ENCODE measurements around the gene TBC1D7.
A peak's percentile ranks its signal among the peaks of the same experiment; 100 is the strongest.

TBC1D7 gene

GRCh38 chr6:13289789-13290318, 38.5 kb downstream of the TBC1D7 start:
- DNase-seq = no peak

GRCh38 chr6:13288969-13289391, 39.4 kb downstream of the TBC1D7 start:
- DNase-seq = no peak

DNA sequence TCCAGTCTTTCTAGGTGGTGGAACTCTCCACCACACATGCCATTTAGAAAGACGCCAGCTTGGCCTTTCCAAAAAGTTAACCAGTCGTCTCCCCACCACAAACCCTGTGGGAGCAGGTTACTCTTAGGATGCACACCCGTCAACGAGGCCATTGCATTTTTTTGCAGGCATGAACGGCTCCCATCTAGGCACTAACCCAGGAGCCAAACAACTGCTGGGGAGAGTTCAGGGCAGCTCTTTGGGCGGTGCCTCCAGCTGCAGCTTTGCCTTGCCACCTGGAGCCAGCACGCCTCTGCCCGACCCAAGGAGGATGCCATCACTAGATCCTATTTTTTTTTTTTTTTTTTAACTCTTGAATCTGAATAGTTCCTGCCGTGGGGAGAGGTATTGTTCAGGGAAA, 39.9 kb downstream of the TBC1D7 start:
- DNase-seq = no peak

DNA sequence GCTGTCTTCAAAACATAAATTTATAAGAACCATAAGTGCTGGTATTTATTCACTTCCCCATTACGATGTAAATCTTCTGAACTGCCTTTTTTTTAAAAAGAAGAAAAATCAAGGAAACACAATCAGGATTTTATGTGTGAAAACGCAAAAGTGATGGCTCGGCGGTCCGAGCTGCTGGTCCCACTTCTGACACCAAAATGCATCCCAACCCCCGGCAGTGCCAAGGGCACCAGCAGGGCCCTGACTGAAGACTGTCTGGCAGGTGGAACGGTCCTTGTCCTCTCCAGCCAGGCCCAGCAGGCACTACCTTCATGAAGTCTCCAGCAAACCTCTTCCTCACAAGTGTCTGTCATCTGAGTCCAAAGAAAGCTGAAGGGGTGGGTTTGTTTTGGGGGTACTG, 41.2 kb downstream of the TBC1D7 start:
- DNase-seq = no peak

GRCh38 chr6:13286181-13286580, 42.2 kb downstream of the TBC1D7 start:
- DNase-seq = no peak

GRCh38 chr6:13285705-13286104, 42.6 kb downstream of the TBC1D7 start:
- no peak for DNase-seq

- no peak for DNase-seq
Measured at GRCh38 chr6:13284646-13285045, 43.7 kb downstream of the TBC1D7 start.

- no peak for DNase-seq
Measured at GRCh38 chr6:13283331-13283730, 45.0 kb downstream of the TBC1D7 start.

DNA sequence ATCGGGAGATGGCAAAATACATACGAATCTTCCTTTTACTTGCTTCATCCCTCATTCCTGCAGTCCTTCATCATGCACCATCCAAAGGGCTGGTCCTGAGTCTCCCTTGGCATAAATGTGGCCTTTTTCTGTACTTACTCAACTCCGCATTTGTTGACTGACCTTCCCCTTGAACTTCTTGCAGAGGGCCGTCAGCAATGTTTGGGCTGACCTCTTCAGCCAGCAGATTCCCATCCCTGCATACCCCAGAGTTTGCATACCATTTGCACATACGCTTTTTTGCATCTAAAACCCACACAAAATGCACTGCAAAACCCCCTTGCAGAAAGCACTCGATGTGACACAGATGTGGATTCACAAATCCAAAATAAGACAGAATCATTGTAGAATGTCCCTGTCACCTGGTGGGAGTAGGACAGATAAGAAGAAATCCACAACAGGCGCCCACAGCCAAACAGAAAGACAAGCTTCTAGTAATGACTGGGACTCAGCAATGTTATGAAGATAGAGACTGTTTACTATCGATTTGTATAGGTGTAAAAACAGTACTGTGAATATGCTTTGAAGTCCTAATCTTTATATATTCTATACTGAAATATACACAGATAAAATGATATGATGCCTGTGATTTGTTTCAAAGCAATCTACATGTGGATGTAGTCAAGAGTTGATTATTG, 45.8 kb downstream of the TBC1D7 start:
- no peak for DNase-seq

GRCh38 chr6:13281686-13282085, 46.7 kb downstream of the TBC1D7 start:
- no peak for DNase-seq

DNA sequence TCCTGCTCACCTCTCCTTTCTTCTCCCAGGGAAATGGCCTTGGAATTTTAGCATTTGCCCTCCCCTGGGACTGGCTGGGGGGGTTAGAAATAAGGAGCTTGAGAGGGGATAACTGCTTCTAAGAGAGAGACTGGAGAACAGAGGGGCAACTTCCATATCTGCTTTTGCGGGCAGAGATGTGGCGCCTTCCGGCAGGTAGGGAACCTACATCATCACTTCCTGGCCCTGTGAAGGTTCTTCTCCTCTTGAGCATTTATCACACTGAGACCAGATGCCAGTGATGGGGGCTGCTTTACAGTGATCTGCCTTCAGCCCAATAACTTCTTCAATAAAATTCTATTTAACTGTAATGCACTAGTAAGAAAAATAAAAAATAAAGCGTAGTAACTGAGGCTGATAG, 48.1 kb downstream of the TBC1D7 start:
- DNase-seq = no peak

DNA sequence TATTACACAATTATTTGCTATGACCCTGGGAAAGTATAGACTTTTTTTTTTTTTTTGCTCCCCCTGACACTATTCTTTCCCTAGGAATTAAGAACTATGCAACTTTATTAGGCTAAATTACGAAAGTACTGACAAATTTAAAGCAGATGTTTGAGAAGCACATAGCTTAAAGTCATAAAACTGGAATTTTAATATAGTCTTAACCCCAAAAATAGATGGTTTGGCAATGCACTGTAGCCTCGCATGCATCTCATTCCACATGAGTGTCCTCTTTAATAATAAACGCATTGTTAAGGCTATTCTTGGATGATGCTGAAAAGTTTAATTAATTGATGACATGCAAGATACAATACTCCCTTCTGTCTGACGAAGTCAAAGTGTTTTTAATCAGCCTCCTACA, 49.3 kb downstream of the TBC1D7 start:
- no peak for DNase-seq

- no peak for DNase-seq
Measured at GRCh38 chr6:13278164-13278563, 50.2 kb downstream of the TBC1D7 start.

DNA sequence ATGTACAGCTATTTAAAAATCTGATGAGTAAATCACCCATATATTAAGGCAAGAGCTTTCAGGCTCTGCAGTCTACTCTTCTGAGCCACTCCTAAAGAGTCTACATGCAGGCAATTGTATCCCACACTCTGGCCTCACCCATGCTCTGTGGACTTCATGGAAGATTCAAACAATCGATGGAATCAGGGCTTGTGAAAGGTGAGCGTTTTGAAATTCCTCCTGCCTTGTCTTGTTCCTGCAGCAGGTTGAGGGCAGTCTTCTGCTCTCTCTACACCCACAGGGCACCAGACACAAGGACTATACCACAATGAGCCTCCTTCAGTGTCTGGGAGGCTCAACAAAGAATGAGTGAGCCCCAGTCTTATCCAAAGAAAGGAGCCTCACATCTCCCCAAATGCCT, 51.1 kb downstream of the TBC1D7 start:
- DNase-seq = no peak

- DNase-seq = no peak
Measured at GRCh38 chr6:13275435-13275989, 52.8 kb downstream of the TBC1D7 start.

DNA sequence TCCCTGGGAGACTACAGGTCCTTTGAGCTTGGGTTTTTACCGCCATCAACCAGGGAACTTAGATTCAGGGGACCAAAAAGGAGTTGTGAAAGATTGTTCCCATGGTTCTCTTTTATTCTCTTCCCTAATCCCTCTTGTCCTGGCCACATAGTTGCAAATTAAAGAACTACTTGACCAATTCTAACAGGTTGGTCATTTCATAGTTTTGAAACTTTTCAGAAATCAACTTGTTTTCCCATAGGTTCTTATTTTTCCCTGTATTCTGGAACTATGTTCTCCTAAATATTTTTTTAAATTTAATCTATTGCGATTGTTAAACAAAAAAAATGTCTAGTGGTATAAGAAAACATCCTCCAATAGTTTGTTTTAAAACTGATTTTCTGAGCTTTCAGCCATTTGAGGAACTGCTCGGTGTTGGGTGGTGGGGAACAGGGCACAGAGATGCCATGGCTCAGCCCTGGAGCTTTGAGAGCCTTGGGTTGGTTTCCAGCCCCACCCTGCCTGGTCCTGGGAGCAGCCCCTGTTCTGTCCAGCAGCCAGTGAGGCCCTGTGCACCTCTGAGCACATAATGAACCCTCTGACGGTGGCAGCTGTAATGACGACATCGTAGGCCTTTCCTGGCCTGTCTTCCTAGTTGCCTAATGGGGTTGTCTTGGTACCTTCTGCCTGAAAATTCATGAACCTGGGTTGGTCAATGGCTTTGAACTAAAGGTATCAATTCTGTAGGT, 53.5 kb downstream of the TBC1D7 start:
- no peak for DNase-seq

GRCh38 chr6:13273931-13274706, 54.2 kb downstream of the TBC1D7 start:
- peak; percentile 28 for DNase-seq

GRCh38 chr6:13273202-13273930, 55.0 kb downstream of the TBC1D7 start:
- DNase-seq = no peak

- DNase-seq = no peak
Measured at GRCh38 chr6:13272131-13273046, 55.9 kb downstream of the TBC1D7 start.

GRCh38 chr6:13268913-13269518, 59.3 kb downstream of the TBC1D7 start:
- no peak for DNase-seq

GRCh38 chr6:13267142-13267651, 61.1 kb downstream of the TBC1D7 start:
- no peak for DNase-seq
